Glutamatergic neuron (in vitro differentiated cells): ENCODE data around the gene TWF2. TPM values are rescaled to one million over a fixed set of nuclear protein-coding genes. Genes with fewer than 3 reads are reported as not detected.

ENCODE experiments used
- DNase-seq: peaks from one replicate; pipeline ENCODE4 v3.0.0; 2022
- H3K27ac Mint-ChIP-seq: one replicate; pipeline ENCODE4 v1.8.0; 2020; ENCODE audit warnings: mild to moderate bottlenecking, mixed read lengths, inconsistent platforms; ENCODE audit not compliant: unreplicated experiment
- H3K27me3 Mint-ChIP-seq: one replicate; pipeline ENCODE4 v1.8.0; 2020; ENCODE audit warnings: mild to moderate bottlenecking, moderate library complexity, mixed read lengths, inconsistent platforms; ENCODE audit not compliant: unreplicated experiment
- H3K36me3 Mint-ChIP-seq: one replicate; pipeline ENCODE4 v1.8.0; 2020; ENCODE audit warnings: mild to moderate bottlenecking, mixed read lengths, inconsistent platforms; ENCODE audit not compliant: unreplicated experiment
- H3K4me1 Mint-ChIP-seq: one replicate; pipeline ENCODE4 v1.8.0; 2020; ENCODE audit warnings: mild to moderate bottlenecking, low read depth, mixed read lengths, inconsistent platforms; ENCODE audit not compliant: unreplicated experiment
- H3K4me3 Mint-ChIP-seq: one replicate; pipeline ENCODE4 v1.8.0; 2020; ENCODE audit warnings: mild to moderate bottlenecking, mixed read lengths, inconsistent platforms; ENCODE audit not compliant: unreplicated experiment
- H3K9me3 Mint-ChIP-seq: one replicate; pipeline ENCODE4 v1.8.0; 2020; ENCODE audit warnings: mild to moderate bottlenecking, moderate library complexity, mixed read lengths, inconsistent platforms; ENCODE audit not compliant: unreplicated experiment
- total RNA-seq: library from RNA; stranded (reverse); fragmentation: NEBNext Ultra II Directional; extraction: Animal tissue kit (Norgen Biotek cat#: 25700); gene quantifications from one replicate; pipeline ENCODE4 v1.2.1, GENCODE V29; 2021; ENCODE audit not compliant: unreplicated experiment
- TF ChIP-seq, protein P1 (sequence below): fragments of 200-600 bp; sonication (generic); IDR thresholded peaks from one replicate; pipeline ENCODE4 v1.5.0; 2021; ENCODE audit not compliant: partially characterized antibody, unreplicated experiment

The TWF2 gene
- total RNA-seq, 1 donor from 2014 or later = 45.5 TPM

DNA sequence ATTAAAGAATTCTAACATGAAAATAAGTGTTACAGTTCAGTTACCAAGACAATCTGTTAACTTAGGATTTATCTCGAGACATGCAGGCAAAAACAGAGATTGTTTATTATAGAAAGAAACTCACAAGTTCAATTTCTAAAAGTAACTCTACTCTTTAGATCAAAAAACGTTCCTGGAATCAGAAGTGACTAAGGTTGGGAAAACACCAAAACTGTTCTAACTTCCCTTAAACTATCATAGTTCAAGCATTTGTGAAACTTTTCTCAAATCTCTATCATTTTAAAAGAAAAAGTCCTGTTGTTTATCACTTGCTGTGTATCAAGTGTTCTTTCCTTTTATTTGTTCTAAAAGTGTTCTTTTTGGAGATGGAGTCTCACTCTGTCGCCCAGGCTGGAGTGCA lies 30.8 kb upstream of the TWF2 start:
- no peak overlapping the region for H3K27ac Mint-ChIP-seq
- TF ChIP-seq, protein P1, sequence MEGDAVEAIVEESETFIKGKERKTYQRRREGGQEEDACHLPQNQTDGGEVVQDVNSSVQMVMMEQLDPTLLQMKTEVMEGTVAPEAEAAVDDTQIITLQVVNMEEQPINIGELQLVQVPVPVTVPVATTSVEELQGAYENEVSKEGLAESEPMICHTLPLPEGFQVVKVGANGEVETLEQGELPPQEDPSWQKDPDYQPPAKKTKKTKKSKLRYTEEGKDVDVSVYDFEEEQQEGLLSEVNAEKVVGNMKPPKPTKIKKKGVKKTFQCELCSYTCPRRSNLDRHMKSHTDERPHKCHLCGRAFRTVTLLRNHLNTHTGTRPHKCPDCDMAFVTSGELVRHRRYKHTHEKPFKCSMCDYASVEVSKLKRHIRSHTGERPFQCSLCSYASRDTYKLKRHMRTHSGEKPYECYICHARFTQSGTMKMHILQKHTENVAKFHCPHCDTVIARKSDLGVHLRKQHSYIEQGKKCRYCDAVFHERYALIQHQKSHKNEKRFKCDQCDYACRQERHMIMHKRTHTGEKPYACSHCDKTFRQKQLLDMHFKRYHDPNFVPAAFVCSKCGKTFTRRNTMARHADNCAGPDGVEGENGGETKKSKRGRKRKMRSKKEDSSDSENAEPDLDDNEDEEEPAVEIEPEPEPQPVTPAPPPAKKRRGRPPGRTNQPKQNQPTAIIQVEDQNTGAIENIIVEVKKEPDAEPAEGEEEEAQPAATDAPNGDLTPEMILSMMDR = no peak
- no peaks in the 10 kb centered on the region for H3K36me3 Mint-ChIP-seq
- H3K9me3 Mint-ChIP-seq = peaks cover 2% of the 10 kb centered on the region
- no peaks in the 10 kb centered on the region for H3K27me3 Mint-ChIP-seq
- no peak overlapping the region for H3K4me3 Mint-ChIP-seq
- no peak for DNase-seq
- no peaks in the 10 kb centered on the region for H3K4me1 Mint-ChIP-seq

DNA sequence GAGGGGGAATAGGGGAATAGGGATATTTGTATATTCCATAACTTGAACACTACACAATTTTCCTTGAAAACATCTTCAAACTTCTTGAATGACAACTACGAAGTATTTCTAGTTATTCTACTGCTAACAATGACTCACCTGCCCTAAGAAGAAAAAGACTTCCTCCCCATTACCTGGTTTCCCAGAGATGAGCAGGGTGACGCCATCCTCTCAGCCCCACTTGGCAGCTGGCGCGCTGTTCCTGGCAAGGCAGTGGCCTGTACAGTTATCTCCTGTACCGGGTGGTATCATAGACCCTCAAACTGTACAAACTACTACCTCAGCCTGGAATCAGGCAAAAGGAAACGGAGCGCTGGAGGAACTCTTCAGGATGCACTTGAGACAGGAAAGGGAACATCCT lies 29.1 kb upstream of the TWF2 start:
- Mint-ChIP-seq H3K4me1 (peaks cover 1% of the 10 kb centered on the region), H3K27ac (no peak overlapping the region), H3K36me3 (no peaks in the 10 kb centered on the region), H3K9me3 (peaks cover 2% of the 10 kb centered on the region), H3K27me3 (no peaks in the 10 kb centered on the region), H3K4me3 (no peak overlapping the region)
- DNase-seq = no peak
- TF ChIP-seq, protein P1 = no peak

DNA sequence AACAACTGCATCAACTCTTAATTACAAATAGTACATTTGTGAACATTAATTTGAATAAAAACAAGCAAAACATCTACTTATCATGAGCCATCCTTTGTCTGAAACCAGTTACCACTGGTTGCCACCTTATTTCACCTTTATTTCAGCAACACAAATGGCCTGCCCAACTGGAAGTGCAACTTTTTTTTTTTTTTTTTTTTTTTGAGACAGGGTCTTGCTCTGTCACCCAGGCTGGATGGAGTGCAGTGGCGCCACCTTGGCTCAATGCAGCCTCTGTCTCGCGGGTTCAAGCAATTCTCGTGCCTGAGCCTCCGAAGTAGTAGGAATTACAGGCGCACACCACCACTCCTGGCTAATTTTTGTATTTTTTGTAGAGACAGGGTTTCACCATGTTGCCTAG lies 26.4 kb upstream of the TWF2 start:
- Mint-ChIP-seq H3K4me1 (peaks cover 1% of the 10 kb centered on the region), H3K27ac (no peak overlapping the region), H3K27me3 (no peaks in the 10 kb centered on the region), H3K9me3 (peaks cover 2% of the 10 kb centered on the region), H3K36me3 (no peaks in the 10 kb centered on the region), H3K4me3 (no peak overlapping the region)
- no peak for DNase-seq
- TF ChIP-seq, protein P1 = no peak

DNA sequence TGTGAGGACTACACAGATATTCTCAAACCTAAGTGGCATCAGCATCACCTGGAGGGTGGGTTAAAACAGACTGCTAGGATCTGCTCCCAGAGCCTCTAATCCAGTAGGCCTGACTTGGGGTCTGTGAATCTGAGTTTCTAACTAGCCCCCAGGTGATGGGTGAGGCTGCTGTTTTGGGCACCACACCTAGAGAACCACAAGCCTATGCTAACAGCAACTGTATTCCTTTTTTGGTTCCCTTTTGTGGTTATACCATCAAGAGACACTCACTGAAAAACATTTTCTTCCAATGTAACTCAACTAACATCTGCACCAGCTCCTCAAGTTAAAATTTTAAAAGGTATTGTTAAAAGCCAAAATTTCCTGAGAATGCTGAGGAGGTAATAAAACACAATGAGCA lies 23.5 kb upstream of the TWF2 start:
- Mint-ChIP-seq H3K4me1 (peaks cover 1% of the 10 kb centered on the region), H3K27ac (no peak overlapping the region), H3K4me3 (no peak overlapping the region), H3K36me3 (no peaks in the 10 kb centered on the region), H3K9me3 (peaks cover 2% of the 10 kb centered on the region), H3K27me3 (no peaks in the 10 kb centered on the region)
- TF ChIP-seq, protein P1 = no peak
- DNase-seq = no peak

DNA sequence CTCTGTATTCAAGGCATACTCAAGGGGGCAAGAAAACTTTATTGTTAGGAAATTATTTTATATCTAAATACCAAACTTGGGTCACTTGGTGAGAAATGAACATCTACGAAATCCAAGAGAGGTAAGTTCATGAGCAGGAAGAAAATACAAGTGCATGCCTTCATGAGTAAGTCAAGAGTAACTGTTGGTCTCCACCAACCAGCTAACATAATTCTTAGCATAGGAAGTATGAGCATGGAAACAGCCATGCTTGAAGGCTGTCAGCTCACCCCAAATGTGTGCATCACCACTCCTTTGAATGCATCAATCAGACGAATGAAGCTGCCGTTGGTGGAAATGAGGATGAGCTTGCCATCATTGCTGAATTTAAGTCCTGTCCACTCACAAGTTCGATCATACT lies 20.5 kb upstream of the TWF2 start:
- TF ChIP-seq, protein P1 = no peak
- no peak overlapping the region for H3K27ac Mint-ChIP-seq
- H3K4me1 Mint-ChIP-seq = peaks cover 1% of the 10 kb centered on the region
- H3K36me3 Mint-ChIP-seq = no peaks in the 10 kb centered on the region
- no peak overlapping the region for H3K4me3 Mint-ChIP-seq
- DNase-seq = no peak
- peaks cover 4% of the 10 kb centered on the region for H3K9me3 Mint-ChIP-seq
- H3K27me3 Mint-ChIP-seq = no peaks in the 10 kb centered on the region
